Spinal cord (tissue), 10 donors: ENCODE measurements around the gene SLC2A9. TPM values are rescaled to one million over a fixed set of nuclear protein-coding genes. Genes with fewer than 3 reads are reported as not detected.

Source experiments
- DNase-seq, 6 donors: peaks; one replicate each; pipeline versions ENCODE4 v3.0.0 to v3.0.0-alpha.2; 2013 to 2015; ENCODE audit warnings: low spot score in 6 of 6, low read depth in 4 of 6
- H3K27ac ChIP-seq: one replicate; pipeline ENCODE4 v1.5.1; 2013; ENCODE audit warnings: low read depth, low read length, control low read depth
- H3K27me3 ChIP-seq: one replicate; pipeline ENCODE4 v1.6.1; 2013; ENCODE audit warnings: low read length; ENCODE audit not compliant: control insufficient read depth, insufficient read depth
- H3K36me3 ChIP-seq: one replicate; pipeline ENCODE4 v1.6.1; 2013; ENCODE audit warnings: low read length; ENCODE audit not compliant: control insufficient read depth, insufficient read depth
- H3K4me1 ChIP-seq: one replicate; pipeline ENCODE4 v1.6.1; 2013; ENCODE audit warnings: low read length; ENCODE audit not compliant: control insufficient read depth, insufficient read depth
- H3K4me3 ChIP-seq: one replicate; pipeline ENCODE4 v1.5.1; 2013; ENCODE audit warnings: low read depth, low read length, control low read depth
- H3K9me3 ChIP-seq: one replicate; pipeline ENCODE4 v1.6.1; 2013; ENCODE audit warnings: low read length; ENCODE audit not compliant: control insufficient read depth, insufficient read depth
- WGBS: methylation state at CpG from one replicate; pipeline ENCODE4 v1.1.5; 2013; ENCODE audit warnings: missing lambda C conversion rate; ENCODE audit not compliant: insufficient coverage; 5-methylcytosine and 5-hydroxymethylcytosine counted together
- polyA plus RNA-seq, 2 donors: library from polyadenylated mRNA; unstranded; fragments of 120-200 nt; gene quantifications; one replicate each; pipeline ENCODE4 v1.2.1, GENCODE V29; 2013; ENCODE audit not compliant: insufficient read length in 2 of 2
- total RNA-seq, 2 donors: library from RNA; depleted of rRNA in 1 of 2; stranded (reverse); fragments of 120-200 nt in 1 of 2; fragments of >200 nt in 1 of 2; gene quantifications; one replicate each; pipeline versions ENCODE4 v1.2.3 to v1.2.4, GENCODE V29; 2013 to 2014
- donor health status: healthy.

Gene SLC2A9
- total and polyA plus RNA-seq, 4 donors = 2.0 to 4.4 (median 3.7) TPM

DNA sequence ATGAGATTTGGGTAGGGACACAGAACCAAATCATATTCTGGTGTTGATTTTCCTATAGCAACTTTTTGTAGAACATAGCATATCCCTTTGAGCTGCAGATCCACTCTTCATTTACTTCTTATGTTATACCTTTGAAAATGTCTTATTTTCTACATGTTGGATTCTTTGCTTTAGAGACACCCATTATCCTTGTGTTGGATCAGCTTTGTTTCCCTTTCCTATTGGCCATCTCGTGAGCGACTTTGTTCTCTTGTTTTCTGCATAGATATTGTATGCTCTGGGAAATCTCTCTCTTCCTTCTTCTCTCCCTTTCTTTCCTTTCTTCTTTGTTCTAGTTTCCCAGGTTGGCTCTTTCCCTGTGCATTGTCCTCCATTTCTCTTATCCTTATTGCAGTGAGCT, 180.2 kb downstream of the SLC2A9 start:
- Histone ChIP-seq H3K4me1 (no peaks in the 10 kb centered on the region), H3K27me3 (no peaks in the 10 kb centered on the region)
- WGBS = 100% methylated on average over 1 of the region's 2 CpGs

DNA sequence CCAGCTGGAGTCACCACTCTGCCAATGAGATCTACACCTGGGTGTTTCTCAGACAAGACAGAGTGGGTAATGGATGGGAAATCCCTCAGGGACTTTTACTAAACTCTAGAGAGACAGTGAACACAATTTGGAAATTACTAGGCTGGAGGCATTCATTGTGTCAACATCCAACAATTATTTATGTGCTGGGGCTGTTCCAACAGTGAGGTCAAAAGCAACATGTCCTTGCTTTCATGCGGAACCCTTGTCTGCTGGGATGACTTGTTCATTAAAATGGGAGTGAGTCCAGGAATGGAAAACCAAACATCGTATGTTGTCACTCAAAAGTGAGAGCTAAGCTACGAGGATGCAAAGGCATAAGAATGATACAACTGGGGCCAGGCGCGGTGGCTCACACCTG, 185.9 kb downstream of the SLC2A9 start:
- WGBS = 58% methylated on average over 3 of the region's 5 CpGs
- Histone ChIP-seq H3K27me3 (no peaks in the 10 kb centered on the region), H3K36me3 (no peaks in the 10 kb centered on the region), H3K27ac (no peak overlapping the region), H3K4me3 (no peak overlapping the region), H3K9me3 (no peaks in the 10 kb centered on the region), H3K4me1 (no peaks in the 10 kb centered on the region)
- DNase-seq = peak in 1 of 6 donors; percentile 14

More for the DNA sequence above, 180.2 kb downstream of the SLC2A9 start:
- DNase-seq = no peak
- Histone ChIP-seq H3K27ac (no peak overlapping the region), H3K4me3 (no peak overlapping the region), H3K36me3 (no peaks in the 10 kb centered on the region), H3K9me3 (peaks cover 3% of the 10 kb centered on the region)

DNA sequence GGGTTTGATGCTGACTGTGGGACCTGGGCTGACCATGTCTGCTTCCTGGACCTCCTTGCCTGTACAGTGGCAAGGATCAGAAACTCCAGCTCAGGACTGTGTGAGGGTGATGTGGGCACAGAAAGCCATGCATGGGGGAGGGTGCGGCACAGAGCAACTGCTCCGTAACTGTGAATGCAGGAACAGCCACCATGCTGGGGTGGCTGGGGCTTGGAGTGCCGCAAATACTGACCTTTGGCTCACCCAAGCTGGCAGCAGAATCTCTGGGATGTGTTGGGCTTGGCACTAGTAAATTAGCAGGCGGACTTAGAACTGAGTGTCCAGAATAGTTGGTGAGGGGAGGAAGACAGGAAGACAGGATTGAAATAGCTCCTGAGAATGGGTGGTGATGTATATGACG, 187.9 kb downstream of the SLC2A9 start:
- WGBS = 90% methylated on average over 5 of the region's 5 CpGs
- DNase-seq = no peak
- no peaks in the 10 kb centered on the region for H3K9me3 ChIP-seq

GRCh38 chr4:9832640-9833039, 188.7 kb downstream of the SLC2A9 start:
- WGBS = 60% methylated on average over 1 of the region's 2 CpGs
- no peak overlapping the region for H3K27ac ChIP-seq

More for the DNA sequence above, 187.9 kb downstream of the SLC2A9 start:
- Histone ChIP-seq H3K27me3 (no peaks in the 10 kb centered on the region), H3K4me3 (no peak overlapping the region), H3K36me3 (no peaks in the 10 kb centered on the region), H3K27ac (no peak overlapping the region), H3K4me1 (no peaks in the 10 kb centered on the region)

GRCh38 chr4:9826551-9826950, 194.7 kb downstream of the SLC2A9 start:
- DNase-seq = peak in 1 of 6 donors; percentile 54
- no peaks in the 10 kb centered on the region for H3K36me3 ChIP-seq
- no peaks in the 10 kb centered on the region for H3K9me3 ChIP-seq
- no CpG with 5 or more reads among the region's 1 CpG for WGBS
- H3K27me3 ChIP-seq = no peaks in the 10 kb centered on the region
- H3K27ac ChIP-seq = no peak overlapping the region
- no peaks in the 10 kb centered on the region for H3K4me1 ChIP-seq
- H3K4me3 ChIP-seq = no peak overlapping the region

More at GRCh38 chr4:9832640-9833039, 188.7 kb downstream of the SLC2A9 start:
- no peaks in the 10 kb centered on the region for H3K9me3 ChIP-seq
- no peak for DNase-seq
- no peaks in the 10 kb centered on the region for H3K27me3 ChIP-seq
- no peak overlapping the region for H3K4me3 ChIP-seq
- no peaks in the 10 kb centered on the region for H3K4me1 ChIP-seq
- no peaks in the 10 kb centered on the region for H3K36me3 ChIP-seq

DNA sequence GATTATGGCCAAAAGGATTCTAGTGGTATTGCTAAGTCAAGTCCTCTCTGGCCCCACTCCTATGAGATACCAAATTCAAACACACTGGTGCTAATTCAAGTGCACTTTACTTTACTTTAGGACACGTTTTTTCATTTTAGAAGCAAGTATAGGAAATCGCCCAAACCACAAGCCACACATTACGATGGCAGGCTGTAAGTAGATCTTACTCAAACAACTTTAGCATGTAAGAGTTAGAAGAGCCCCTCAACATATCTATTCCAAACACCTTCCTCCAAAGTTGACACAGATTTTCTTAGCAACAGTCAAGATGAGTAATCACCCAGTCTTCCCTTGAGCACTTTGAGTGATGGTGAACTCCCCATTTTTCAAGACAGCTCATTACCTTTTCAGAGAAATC, 196.2 kb downstream of the SLC2A9 start:
- no CpG with 5 or more reads among the region's 3 CpGs for WGBS
- DNase-seq = no peak
- no peak overlapping the region for H3K4me3 ChIP-seq

DNA sequence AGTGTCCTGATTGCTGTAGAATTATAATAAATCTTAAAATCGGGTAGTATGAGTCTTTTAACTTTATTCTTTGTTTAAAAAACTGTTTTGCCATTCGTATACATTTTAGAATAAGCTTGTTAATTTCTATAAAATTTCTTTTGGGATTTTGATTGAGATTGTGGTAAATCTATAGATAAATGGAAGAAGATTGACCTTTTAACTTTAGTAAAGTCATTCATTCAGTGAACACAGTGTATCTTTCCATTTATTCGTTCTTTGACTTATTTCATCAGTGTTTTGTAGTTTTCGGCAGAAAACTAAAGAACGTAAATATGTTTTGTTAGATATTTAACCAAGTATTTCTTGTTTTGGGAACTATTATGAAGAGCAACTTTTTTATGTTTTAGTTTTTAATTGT, 201.0 kb downstream of the SLC2A9 start:
- no peak overlapping the region for H3K27ac ChIP-seq
- no peak for DNase-seq
- H3K4me3 ChIP-seq = no peak overlapping the region
- no peaks in the 10 kb centered on the region for H3K36me3 ChIP-seq
- H3K4me1 ChIP-seq = no peaks in the 10 kb centered on the region
- WGBS = no CpG with 5 or more reads among the region's 5 CpGs
- no peaks in the 10 kb centered on the region for H3K9me3 ChIP-seq
- H3K27me3 ChIP-seq = no peaks in the 10 kb centered on the region

More for the DNA sequence above, 196.2 kb downstream of the SLC2A9 start:
- no peaks in the 10 kb centered on the region for H3K4me1 ChIP-seq
- H3K9me3 ChIP-seq = no peaks in the 10 kb centered on the region
- no peaks in the 10 kb centered on the region for H3K36me3 ChIP-seq
- no peak overlapping the region for H3K27ac ChIP-seq
- H3K27me3 ChIP-seq = no peaks in the 10 kb centered on the region

DNA sequence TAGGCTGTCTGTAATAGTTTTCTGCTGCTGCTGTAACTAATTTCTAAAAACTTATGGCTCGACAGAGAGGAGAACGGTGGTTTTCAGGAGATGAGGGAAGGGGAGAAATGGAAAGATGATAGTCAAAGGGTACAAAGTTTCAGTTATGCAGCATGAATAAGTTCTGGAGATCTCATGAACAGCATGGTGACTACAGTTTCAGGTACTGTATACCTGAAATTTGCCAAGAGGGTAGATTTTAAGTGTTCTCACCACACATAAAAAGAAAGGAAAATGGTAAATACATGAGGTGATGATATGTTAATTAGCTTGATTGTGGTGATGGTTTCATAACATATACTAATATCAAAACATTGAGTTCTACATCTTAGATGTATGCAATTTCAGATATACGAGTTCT, 205.0 kb downstream of the SLC2A9 start:
- Histone ChIP-seq H3K4me1 (no peaks in the 10 kb centered on the region), H3K36me3 (no peaks in the 10 kb centered on the region), H3K27ac (no peak overlapping the region), H3K4me3 (no peak overlapping the region), H3K9me3 (no peaks in the 10 kb centered on the region), H3K27me3 (no peaks in the 10 kb centered on the region)
- DNase-seq = no peak
- 100% methylated on average over 2 of the region's 3 CpGs for WGBS

- H3K4me3 ChIP-seq = no peak overlapping the region
Observed at GRCh38 chr4:9812501-9813340, 208.6 kb downstream of the SLC2A9 start.

GRCh38 chr4:9811806-9812205, 209.5 kb downstream of the SLC2A9 start:
- no peak overlapping the region for H3K27ac ChIP-seq
- no peak for DNase-seq
- H3K27me3 ChIP-seq = no peaks in the 10 kb centered on the region
- H3K36me3 ChIP-seq = no peaks in the 10 kb centered on the region
- no peaks in the 10 kb centered on the region for H3K4me1 ChIP-seq
- H3K4me3 ChIP-seq = no peak overlapping the region
- no peaks in the 10 kb centered on the region for H3K9me3 ChIP-seq
- 80% methylated on average over 1 of the region's 3 CpGs for WGBS

More at GRCh38 chr4:9812501-9813340, 208.6 kb downstream of the SLC2A9 start:
- WGBS = 83% methylated on average over 1 of the region's 4 CpGs
- no peaks in the 10 kb centered on the region for H3K9me3 ChIP-seq
- no peaks in the 10 kb centered on the region for H3K4me1 ChIP-seq
- DNase-seq = peak in 2 of 6 donors; percentile 55 to 71
- no peak overlapping the region for H3K27ac ChIP-seq
- H3K36me3 ChIP-seq = no peaks in the 10 kb centered on the region
- no peaks in the 10 kb centered on the region for H3K27me3 ChIP-seq
